Measurements from ENCODE around the gene ACTR6.
A peak's percentile ranks its signal among the peaks of the same experiment; 100 is the strongest.
"Not testable (repeated sequence)": the region's sequence is repeated elsewhere in the genome, so short reads cannot be mapped to it uniquely, and the experiment has no call there.

ACTR6 gene

GRCh38 chr12:100185361-100185894 lies 15.2 kb upstream of the ACTR6 start:
- no peak for DNase-seq

GRCh38 chr12:100186071-100186470 lies 14.5 kb upstream of the ACTR6 start:
- DNase-seq: no peak

GRCh38 chr12:100187068-100187467 lies 13.5 kb upstream of the ACTR6 start:
- no peak for DNase-seq

GRCh38 chr12:100187857-100188519 lies 12.6 kb upstream of the ACTR6 start:
- no peak for DNase-seq

GRCh38 chr12:100188888-100189635 lies 11.6 kb upstream of the ACTR6 start:
- not testable (repeated sequence) for DNase-seq

- no peak for DNase-seq
These were observed 10.8 kb upstream of the ACTR6 start for GRCh38 chr12:100189636-100190394.

GRCh38 chr12:100193085-100193484 lies 7.5 kb upstream of the ACTR6 start:
- DNase-seq: no peak

- no peak for DNase-seq
These were observed 3.1 kb upstream of the ACTR6 start for GRCh38 chr12:100197486-100197885.

- no peak for DNase-seq
These were observed 1.6 kb upstream of the ACTR6 start for GRCh38 chr12:100199023-100199346.

- DNase-seq: peak; percentile 80
These were observed 1.1 kb upstream of the ACTR6 start for GRCh38 chr12:100199347-100200149.

- no peak for DNase-seq
These were observed 1.2 kb downstream of the ACTR6 start for GRCh38 chr12:100201604-100202423.

GRCh38 chr12:100207311-100207710 lies 6.7 kb downstream of the ACTR6 start:
- DNase-seq: no peak

- no peak for DNase-seq
These were observed 8.2 kb downstream of the ACTR6 start for GRCh38 chr12:100208834-100209233.

GRCh38 chr12:100211698-100212097 lies 11.1 kb downstream of the ACTR6 start:
- no peak for DNase-seq

GRCh38 chr12:100213016-100213891 lies 12.6 kb downstream of the ACTR6 start:
- DNase-seq: no peak

GRCh38 chr12:100214518-100214917 lies 13.9 kb downstream of the ACTR6 start:
- DNase-seq: no peak

- DNase-seq: no peak
These were observed 14.6 kb downstream of the ACTR6 start for GRCh38 chr12:100215209-100215608.

- no peak for DNase-seq
These were observed 15.7 kb downstream of the ACTR6 start for GRCh38 chr12:100216337-100216736.

GRCh38 chr12:100219328-100220109 lies 18.9 kb downstream of the ACTR6 start:
- no peak for DNase-seq

- DNase-seq: no peak
These were observed 20.9 kb downstream of the ACTR6 start for GRCh38 chr12:100221523-100221922.
